GM21423 (cell line): Measurements from ENCODE around the gene GSAP.
A peak's percentile ranks its signal among the peaks of the same experiment; 100 is the strongest.

Experiments used
- ATAC-seq: cut with Tn5 transposase; IDR thresholded peaks from one replicate; pipeline ENCODE4 v1.9.1; 2021; ENCODE audit warnings: mild to moderate bottlenecking, moderate library complexity; ENCODE audit not compliant: unreplicated experiment

GSAP gene

DNA sequence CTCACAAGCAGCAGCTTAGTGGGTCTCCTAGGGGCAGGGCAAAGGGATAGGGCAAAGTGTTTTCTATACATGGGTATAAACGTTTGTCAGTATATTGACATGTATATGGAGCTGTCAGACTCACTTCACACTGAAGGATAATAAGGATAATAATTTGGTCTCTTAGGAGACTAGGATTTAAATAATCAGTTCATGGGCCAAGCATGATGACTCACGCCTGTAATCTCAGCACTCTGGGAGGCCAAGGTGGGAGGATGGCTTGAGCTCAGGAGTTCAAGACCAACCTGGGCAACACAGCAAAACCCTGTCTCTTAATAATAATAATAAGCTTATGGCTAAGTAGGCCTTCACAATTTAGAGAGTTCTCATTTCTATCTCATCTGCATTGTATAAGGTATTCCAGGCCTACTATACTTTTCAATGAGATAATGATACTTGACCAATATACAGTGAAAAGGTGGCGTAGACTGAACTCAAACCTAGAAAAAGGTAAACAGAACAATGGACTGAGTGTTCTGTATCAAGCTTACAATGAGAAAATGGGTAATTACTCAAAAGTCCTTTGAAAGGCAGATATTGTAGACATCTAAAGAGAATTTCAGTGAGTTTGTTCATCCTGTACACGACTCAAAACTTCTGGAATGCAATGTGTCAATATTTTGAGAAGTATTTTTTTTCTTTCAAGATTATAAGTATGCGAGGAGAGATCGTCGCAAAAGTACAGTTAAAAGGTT, 7.0 kb downstream of the GSAP start:
- no peak for ATAC-seq

- no peak for ATAC-seq
Observed at GRCh38 chr7:77407906-77408305, 8.2 kb downstream of the GSAP start.

GRCh38 chr7:77406421-77406820, 9.7 kb downstream of the GSAP start:
- ATAC-seq = no peak

DNA sequence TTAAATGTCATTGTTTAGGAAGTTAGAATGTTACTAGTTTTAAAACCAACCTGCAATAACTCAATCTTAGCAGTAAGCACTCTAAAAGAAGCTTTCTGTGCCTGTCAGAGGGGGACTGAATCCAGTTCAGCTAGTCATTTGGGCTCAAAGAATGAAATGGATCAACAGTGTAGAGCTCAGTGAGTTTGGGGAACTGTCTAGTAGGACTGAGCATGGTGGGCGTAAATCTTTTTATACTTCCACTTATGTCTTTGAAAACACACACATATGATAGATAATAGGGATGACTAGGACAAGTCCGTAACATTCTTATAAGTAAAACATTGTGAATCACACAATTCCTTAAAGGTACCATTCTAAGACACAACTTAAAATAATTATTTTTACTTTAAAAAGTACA, 11.5 kb downstream of the GSAP start:
- ATAC-seq = no peak

DNA sequence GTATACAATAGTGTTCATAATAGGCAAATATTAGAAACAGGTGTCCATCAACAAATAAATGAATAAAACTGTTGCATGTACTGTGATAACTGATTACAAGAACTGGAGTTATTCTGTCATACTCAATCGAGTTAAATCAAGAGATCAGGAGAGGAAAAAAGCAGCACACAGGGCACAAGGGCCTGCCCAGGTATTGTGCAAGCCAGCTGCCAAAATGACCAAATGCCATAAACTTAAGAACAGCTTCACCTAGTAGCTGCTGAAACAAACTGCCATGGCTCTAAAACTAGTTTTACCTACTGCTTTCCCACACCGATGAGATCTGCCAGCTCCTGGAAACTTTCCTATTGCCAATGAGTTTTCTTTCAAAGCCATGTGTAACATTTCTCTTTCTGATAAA, 12.2 kb downstream of the GSAP start:
- ATAC-seq = no peak

DNA sequence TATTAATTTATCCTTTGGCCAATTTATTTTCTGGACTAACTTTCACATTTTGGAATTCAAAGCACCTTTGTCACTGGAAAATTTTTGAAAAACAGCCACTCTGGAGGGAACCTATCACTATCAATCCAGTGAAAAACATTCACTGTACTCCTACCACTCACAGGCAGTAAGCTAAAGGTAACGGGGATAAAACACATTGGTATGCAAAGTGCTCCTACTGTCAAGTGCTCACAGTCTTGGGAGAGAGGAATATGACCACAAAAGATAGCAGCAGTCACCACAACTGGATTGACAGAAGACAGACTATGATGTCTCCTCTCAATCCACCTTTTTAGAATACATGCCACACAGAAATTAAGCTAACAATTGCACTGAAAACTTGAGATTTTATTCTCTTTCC, 13.3 kb downstream of the GSAP start:
- ATAC-seq = no peak

GRCh38 chr7:77401002-77401401, 15.1 kb downstream of the GSAP start:
- ATAC-seq = no peak

DNA sequence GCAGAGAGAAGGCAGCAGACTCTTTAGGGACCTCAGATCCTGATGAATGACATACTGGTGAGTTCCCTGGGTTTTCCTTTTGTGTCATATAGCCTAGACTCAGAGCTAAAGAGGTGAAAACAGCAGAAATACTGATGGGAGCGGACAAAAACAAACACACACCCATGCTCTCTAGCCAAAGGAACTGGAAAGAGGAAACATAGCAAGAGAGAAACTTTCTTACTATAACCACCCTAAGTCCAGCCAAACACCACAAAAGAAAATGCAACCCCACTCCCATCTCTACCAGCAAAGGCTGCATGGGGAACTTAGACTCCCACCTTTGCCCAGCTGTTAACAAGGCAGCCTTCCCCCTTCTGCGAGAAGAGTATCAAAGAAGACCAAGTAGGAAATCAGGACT, 16.3 kb downstream of the GSAP start:
- ATAC-seq = no peak

DNA sequence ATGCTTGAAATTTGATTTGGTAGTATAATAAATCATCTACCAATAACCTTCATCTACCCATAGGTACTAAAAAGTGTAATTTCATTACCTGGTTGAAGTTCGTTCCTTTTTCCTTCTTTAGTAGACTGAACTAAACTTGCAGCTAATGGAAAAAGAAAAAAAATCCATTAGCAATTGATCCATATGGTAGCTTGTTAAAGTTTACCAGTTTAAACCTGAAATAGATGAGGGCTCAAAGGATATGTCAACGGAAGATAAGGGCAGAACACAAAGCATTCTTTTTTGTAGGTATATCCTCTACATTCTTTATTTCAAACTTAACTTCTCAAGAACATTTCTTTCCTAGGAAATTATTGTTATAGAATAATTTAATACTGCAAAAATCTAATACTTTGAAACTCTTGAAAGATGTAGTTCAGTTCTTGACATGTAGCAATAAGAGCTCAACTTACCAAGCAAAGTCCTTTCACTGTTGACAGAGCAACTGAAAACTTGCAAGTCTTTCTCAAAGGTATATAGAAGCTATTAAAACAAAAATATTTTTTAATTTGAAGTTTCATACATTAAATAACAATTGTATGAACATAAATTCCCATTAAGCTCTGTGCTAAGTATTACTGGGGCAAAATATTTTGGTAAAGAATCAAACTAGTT, 19.1 kb downstream of the GSAP start:
- no peak for ATAC-seq

DNA sequence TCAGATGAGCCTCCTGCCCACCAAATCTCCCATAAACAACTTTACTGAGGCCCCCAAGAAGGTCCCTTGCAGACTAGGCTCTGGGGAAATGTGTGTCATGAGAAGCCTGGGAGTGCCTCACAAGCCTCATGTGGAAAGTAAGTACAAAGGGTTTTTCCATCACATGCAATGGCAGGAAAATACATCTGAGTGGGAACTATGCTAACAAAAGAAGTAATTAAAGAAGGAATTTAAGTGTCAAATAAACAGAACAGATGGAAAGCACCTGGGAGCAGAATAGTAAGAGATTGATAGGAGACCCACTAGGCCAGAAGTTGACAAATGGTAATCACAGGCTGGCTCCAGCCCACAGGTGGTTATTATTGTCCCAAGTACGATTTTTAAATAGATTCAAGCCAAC, 20.5 kb downstream of the GSAP start:
- no peak for ATAC-seq

DNA sequence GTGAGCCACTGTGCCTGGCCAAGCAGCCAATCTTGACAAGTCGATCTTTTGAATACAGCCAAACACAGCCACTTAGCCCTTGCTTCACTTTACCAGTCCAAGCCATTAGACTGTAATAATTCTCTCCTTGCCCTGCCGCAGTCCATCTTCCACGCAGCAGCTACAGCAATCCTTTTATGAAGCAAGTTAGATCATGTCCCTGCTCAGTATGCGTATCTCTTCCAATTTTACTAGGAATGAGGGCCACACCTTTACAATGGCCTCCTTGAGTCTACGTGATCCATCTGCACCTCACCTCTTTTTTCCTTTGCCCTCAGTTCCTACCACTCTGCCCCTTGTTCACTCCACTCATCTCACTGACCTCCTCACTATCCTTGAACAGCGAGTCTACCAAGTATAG, 22.2 kb downstream of the GSAP start:
- no peak for ATAC-seq

DNA sequence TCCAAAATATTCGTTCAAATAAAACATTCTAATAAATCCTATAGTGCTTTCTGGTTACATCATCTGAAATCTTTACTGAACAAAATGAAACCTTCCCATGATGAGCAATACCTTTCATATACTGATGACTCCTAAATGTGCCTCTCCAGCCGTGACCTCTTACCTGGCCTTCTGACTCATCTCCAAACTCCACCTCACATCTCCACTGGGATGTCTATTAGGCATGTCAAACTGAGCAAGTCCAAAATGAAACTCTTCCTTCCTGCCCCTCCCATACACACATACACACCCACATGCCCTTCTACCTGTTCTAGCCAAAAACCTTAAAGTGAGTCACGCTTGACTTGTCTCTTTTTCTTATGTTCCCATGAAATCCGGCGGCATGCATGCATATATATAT, 22.9 kb downstream of the GSAP start:
- ATAC-seq = peak; percentile 90

DNA sequence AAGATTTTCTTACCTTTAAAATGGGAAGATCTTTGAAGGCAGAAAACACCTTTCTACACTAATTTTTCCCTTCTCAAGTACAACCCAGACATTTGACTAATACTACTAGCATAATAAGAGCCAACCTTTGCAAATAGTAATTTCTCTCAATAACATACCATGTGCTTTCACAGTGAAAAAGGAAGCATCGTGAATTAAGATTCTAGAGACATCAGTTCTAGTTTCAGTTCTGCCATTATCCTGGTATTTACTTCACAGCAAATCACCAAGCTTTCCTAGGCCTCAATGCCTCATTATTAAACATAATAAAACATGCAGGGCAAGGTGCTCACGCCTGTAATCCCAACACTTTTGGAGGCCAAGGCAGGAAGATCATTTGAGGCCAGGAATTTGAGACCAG, 24.9 kb downstream of the GSAP start:
- ATAC-seq = peak; percentile 43

DNA sequence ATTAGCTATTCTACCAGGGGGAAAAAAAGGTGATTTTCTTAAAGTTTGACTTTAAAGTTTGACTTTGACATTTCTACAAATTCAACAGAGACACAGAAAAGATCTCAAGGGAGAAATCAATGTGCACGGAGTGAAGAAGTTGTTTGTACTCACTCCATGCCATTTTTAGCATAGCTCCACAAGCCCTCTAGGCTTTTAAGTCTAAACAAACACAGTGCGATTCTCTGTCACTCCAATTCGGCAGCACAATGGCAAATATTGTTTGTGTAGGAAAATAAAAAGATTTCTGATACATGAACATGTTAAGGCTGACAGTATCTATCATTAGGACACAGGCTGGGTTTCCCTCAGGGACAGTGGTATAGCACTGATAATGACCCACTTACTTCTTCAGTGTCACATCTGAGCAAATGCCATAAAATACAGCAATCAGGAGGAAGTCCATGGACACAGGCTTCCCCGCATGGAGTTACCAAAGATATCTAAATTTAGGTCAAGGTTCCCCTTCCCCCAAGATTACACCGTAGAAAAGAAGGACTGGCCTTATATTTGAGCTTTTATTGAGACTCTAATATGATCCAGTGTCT, 28.0 kb downstream of the GSAP start:
- ATAC-seq = no peak

DNA sequence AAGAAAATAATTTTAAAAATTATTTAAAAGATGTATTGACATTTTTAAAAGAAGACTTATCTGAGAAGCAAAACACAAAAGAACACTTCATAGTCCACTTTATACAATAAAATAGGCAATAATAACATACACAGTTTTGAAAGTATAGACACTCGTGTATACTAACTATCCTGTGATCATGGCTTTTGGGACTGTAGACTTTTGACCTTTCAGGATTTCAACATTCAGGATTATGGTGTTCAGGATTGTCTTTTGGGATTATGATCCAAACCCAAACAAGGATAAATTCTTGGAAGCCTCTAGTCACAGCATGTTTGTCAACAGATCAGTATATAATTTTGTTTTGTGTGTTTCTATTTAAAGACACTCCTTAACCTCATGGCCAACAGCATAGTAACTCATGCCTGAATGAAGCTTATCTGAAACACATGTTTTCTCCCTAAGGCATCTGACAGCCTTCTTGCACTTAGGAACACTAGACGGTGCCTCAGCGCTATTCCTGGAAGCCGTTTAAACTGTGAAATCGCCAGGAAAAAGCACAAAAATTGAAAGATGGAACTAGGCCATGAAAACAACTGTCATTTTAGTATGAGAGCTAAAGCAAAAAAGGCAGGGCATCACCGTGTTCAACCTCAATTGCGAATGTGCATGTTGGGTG, 29.9 kb downstream of the GSAP start:
- ATAC-seq = no peak

DNA sequence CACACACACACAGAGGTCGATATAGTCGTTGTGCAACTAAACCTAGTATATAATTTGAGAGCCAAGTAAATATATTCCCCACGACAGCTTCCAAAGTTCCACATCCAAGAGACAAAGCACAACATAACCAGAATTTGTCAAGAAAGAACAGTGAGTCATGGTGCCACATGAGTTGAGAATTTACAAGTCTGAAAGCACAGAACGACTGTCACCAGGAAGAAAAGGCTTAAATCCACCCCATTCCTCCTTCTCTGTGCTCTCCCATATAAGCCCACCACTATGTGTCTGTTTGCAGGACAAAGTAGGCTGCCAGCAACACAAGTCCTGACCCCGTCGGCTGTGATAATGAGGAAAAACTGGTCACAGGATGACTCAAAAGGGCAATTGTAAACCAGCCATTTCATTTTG, 32.8 kb downstream of the GSAP start:
- ATAC-seq = no peak

DNA sequence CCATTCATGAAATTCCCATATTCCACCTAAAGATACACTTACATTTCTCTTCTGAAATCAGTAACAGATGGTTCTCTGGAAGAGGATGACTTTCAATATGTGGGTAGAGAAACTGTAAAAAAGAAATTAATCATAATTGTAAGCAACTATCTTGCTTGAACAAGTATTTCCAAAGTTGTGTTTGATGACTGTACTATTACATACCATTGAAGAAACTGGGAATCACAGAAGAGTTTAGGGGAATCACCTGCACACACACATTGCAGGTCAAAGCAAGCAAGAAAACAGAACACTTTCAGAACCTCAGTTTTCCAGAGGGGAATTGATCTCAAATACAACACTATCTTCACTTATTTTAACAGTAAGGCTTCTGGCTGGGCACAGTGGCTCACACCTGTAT, 33.6 kb downstream of the GSAP start:
- no peak for ATAC-seq

GRCh38 chr7:77378584-77378983, 37.6 kb downstream of the GSAP start:
- ATAC-seq = no peak

DNA sequence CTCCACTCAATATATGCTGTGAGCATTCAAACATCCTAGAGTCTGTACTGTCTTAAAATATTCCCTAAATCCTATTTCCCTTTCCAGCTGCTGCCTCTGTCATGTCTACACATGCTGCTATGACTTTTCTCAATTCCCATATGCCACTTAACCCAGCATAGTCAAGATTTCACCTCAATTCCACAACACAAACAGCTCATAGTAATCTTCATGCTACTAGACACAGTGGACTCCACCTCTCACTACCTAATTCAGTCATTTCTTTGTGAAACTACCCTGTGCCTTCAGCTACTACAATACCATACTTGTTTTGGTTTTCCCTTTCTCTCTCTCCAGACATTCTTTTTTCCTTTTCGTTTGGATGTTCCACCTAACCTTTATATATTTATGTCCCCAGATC, 45.5 kb downstream of the GSAP start:
- no peak for ATAC-seq

- ATAC-seq = no peak
Observed at GRCh38 chr7:77368974-77369373, 47.2 kb downstream of the GSAP start.

DNA sequence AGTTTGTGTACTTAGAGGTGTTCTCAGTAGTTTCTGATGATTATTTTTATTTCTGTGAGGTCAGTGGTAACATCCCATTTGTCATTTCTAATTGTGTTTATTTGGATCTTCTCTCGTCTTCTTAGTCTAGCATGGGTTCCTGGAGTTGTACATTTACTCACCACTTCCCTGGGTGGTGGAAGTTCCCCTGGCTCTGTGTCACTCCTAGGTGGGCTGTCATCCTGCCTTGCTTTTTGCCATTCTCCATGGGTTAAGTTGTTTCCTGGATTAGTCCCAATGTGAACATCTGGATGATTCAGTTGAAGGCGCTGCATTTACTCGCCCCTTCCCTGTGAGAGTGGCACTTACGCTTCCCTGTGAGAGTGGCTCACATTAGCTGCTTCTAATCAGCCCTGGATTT, 48.2 kb downstream of the GSAP start:
- ATAC-seq = no peak

DNA sequence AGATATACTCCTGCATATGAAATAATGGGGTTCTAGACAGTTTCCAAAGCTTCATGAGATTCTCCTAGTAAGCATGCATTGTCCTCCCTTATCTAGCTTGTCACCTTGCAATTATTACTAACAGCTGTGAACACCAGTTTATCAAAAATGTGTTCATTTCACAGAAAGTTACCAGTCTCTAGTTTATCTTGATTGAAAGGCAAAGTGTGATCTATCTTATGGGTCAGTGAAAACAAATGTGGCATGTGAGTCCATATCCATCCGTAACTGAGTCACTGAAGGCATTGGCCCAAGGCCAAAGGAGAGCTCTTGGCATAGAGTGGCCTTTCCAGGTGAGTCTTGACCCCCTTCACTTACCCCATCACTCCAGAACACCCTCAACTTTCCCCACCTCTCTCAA, 53.2 kb downstream of the GSAP start:
- ATAC-seq = no peak
